SHP77 treated with DMSO at 0.1 percent for 48 hours (cell line): ENCODE results near the gene TXLNG.

ENCODE experiments used
- DNase-seq: peaks from one replicate; lab custom pipeline; 2025; lab: John Stamatoyannopoulos, UW

TXLNG gene

DNA sequence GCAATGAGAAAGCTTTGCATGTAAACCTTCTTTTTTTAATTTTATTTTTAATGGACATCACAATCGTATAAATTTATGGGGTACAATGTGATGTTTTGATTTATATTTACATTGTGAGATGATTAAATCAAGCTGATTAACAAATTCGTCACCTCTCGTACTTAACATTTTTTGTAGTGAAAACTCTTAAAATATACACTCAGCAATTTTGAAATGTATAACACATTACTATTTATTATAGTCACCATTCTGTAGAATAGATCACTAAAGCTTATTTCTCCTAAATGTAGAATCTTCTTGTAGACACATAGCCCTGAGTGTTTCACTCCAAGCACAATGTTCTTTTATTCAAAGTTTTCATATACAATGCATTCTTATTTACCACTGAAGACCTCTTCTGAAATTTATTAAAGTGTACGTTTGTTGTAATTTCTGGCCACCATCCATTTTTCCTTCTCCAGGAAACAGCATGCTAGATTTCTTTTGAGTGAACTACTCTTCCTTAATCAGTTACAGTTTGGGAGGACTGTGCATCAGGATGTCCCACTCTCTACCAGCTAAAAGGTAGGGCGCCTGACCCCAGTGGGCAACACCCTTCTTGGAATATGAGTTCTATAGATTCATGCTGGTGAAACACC is 88.3 kb downstream of the TXLNG start:
- DNase-seq: no peak

DNA sequence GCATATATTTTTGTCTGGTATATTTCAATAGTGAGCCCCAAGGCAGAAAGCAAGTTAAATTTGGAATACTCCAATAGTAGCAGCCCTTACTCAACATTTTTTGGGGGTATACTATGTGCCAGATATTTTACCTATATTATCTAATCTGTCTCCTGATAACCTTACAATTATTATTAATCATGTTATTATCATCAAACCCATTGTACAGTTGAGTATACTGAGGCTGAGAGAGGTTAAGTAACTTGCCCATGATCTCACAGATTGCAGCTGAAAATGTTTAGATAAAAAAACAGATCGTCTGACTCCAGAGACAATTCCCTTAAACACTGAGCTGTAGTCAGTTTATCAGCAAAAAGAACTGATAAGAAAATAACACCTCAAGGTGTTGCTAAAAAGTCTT is 90.4 kb downstream of the TXLNG start:
- DNase-seq: no peak

DNA sequence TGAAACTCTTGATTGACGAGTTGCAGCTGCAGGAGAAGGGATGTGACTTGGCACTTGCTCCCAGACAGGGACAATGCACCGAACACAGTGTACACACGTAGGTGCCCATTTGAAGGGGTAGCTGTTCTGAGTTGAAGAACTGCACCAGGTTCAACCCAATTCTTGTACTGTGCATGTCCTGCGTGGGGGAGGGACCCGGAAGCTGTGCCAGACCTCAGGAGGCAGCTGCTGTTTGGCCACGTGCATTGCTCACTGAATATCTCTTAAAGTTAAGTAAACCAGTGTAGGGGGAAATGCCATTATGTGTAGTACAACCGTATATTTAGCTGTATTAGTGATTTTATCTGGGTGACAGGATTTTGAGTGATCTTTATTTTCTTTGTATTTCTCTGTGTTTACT is 95.9 kb downstream of the TXLNG start:
- peak; percentile 11 for DNase-seq

DNA sequence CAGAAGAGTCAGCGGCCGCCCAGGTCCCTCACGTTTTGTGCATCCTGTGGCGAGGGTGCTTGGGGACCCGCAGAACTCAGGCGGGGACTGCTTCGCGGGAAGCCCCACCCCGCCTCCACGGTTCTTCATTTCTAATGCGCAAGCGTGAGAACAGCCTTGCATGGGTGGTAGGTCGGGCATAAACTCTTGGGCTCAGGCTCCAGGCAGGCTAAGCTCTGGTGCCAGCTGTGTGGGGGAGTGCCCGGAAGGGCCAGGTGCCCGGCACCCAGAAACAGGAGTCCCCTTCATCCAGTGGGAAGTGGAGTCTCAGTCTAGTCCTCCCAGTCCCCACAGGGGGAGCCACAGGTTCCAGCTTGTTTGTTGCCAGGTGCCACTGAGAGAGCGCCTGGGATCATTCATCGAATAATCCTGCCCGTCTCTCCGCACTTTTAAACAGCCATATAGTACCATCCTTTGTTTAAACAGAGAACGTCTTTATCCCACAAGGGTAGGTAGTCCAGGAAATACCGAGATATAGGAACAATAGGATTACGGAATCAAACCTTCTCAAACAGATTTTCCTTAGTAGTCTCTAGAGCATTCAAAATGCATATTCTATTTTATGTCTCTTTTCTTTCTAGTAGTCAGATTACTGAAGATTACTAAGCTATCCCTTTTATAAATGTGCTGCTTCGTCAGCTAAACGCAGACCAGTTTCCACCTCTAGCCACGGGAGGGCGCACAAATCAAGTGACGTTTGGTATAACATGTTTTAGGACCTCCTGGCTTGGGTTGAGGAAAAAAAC is 96.6 kb downstream of the TXLNG start:
- peak; percentile 54 for DNase-seq

DNA sequence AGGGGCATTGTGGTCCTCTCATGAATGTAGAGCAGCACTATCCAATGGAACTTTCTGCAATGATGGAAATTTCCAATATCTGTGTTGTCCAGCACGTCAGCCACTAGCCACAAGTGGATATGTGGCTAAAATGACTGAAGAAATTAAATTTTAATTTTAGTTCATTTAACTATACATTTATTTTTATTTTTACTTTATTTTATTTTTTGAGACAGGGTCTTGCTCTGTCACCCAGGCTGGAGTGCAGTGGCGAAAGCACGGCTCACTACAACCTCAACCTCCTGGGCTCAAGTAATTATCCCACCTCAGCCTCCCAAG is 97.2 kb downstream of the TXLNG start:
- no peak for DNase-seq

DNA sequence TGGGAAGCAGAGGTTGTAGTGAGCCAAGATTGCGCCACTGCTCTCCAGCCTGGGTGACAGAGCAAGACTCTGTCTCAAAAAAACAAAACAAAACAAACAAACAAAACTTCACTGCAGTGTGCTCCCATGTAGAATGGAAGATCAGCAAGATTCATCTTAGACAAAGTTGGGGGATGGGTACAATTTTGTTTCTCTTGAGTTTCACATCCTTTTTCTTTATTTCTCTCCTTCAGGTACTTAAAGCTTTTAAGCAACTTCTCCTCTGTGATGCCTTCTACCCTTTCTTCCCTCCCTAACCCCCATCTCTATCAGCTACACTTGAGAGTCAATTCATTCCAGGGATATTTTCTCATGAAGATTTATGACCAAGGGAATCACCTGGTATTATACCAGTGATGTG is 99.4 kb downstream of the TXLNG start:
- no peak for DNase-seq

DNA sequence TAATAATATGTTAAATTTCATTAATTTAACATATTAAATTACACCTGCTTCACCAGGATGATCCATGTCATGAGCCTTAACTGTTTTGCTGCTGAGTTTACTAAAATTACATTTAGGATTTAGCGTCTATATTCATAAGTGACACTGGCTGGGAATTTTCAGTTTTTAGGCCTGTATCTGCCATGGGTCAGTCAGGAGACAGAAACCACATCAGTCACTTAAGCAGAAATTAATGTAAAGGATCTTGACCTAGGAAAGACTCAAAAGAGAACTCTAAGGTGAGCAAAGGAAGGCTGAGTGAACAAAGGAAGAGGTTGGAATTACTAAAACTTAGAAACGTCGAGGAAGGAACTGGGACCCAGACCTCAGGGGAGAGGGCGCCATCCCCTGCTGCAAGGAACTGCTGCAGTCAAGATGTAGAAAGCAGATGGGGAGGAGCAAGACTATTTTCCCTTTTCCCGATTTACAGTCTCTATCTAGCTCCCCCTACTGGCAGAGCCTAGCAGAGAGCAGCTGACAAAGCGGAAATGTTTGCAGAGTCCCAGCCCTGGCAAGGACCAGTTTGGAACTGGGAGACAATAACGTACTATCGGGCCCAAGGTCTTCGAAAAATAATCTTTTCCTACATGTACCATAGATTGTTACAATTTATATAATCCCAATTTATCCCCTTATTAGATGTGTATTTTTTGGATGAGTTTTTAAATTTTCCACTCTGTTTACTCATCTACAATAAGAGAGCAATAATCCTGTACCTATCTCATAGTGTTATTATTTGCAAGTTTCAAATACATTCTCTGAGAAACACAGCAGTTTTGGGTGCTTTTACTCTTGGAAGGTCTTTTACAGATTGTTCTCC is 106.5 kb downstream of the TXLNG start:
- peak; percentile 27 for DNase-seq
